ENCODE results near the gene NLRP5.
"Not testable (repeated sequence)": the region's sequence is repeated elsewhere in the genome, so short reads cannot be mapped to it uniquely, and the experiment has no call there.

The NLRP5 gene

GRCh38 chr19:56076498-56076897 is 89.9 kb downstream of the NLRP5 start:
- DNase-seq: peak in 18 of 51 donors; percentile 0 to 45 (median 11)

DNA sequence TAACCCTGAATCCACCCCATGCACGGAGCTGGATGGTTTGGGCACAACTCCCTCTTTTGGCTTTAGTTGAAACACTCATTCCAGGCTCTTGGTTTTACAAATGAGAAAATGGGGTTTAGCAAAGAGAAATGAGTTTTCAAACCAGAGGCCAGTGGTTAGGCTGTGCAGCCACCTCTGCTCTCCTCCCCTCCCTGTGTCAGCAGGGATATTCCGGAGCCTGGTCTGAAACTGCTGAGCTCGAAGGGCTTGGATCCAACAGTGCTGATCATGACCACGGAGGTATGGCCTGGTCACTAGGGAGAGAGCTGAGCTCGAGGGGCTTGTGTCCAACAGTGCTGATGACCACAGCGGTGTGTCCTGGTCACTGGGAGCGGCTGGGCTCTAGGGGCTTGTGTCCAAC is 93.0 kb downstream of the NLRP5 start:
- no peak for DNase-seq

GRCh38 chr19:56080669-56081401 is 94.3 kb downstream of the NLRP5 start:
- DNase-seq: peak in 36 of 51 donors; percentile 2 to 68 (median 31)

DNA sequence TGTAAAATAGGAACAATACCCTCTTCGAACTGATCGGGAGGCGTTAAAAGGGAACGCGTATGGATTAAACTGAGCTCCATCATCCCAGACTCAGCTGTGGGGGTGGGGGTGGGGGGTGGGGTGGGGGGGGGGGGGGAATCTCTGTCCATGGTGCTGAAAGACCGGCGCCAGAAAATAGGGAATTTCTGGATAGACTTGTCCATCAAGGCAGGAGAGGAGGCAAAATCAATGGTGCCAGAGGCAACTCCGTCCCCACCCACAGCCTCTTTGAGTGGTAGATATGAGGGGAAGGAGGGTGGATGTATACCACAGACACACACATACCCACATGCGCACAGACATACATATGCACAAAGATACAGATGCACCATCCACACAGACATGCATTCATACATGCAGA is 97.1 kb downstream of the NLRP5 start:
- no peak for DNase-seq

DNA sequence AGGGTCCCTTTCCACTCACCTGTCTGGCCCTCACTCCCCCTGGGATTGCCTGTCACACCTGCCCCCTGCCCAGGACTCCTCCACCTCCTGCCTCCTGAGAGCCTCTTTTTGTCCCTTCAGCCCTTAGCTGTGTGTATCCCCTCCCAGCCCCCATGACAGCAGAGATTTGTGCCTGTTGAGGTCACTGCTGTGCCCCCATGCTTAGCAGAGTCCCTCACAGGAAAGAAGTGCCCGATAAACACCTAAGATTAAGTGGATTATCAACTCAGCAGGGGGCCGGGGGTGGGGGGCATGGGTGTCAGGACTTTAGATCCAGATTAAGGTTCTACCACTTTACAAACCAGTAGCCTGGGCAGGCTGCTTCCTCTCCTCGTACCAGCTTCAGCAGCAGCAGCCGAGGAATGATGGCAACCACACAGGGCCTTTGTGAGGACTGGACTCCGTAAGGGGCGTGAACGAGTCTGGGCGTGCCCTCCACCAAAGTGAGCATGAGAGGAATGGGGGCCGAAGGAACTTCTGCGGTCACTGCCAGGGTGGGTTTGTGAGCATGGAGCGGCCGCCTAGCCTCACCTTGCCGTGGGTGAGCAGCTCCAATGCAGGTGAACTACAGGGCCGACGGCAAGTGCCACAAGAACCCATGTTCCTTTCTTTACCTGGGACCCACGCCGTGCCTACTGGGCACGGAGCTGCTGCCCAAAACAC is 98.4 kb downstream of the NLRP5 start:
- DNase-seq: no peak

DNA sequence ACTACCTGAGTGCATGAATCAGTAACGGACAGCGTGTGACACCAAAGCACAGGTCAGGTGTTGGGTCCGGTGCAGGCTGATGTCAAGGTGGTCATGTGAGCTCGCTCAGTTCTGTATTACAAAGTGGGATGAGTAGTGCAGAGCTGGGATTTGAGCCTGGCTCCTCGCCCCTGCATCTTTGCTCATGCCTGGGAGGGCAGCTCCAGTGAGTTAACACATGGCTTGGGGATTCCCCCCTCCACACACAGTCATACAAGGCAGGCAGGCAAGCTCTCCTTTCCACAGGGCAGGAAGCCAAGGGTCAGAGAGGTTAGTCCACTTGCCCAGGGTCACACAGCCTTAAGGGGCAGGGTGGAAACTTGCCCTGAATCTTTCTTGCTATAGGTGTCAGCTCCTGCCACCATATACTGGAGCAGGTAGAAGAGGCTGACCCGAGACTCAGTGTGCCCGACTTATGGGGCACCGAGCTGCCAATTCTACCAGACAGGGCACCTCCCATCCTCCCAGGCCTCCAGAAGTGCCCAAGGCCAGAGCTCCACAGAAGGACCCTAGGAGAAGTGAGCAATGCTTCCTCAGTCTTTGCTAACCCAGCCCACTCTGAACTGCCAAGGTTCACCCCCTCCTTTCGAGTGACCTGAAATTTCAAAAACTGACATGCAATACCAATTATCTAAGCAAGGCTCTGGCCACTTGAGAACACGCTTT is 99.1 kb downstream of the NLRP5 start:
- no peak for DNase-seq

- no peak for DNase-seq
Observed at GRCh38 chr19:56086671-56087430, 100.3 kb downstream of the NLRP5 start.

GRCh38 chr19:56087647-56088496 is 101.3 kb downstream of the NLRP5 start:
- DNase-seq: no peak

- DNase-seq: no peak
Observed at GRCh38 chr19:56088497-56089215, 102.1 kb downstream of the NLRP5 start.

DNA sequence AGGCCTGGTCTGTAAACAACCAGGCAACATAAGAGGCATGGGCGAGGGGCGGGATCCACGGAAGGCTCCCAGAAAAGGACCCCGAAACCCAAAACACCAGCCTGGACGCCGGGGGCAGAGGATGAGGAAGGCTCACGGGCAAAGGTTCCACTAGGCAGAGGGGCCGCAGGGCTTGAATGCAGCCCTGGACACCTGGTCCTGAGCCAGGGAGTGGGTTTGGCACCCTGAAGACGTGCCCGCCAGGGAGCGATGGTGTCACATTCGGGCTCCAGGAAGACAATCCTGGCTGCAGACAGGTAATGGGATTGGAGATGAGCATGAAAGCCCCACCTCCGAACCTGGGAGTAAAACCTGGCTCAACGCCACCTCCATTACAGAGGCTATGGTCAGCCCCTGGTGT is 102.8 kb downstream of the NLRP5 start:
- no peak for DNase-seq

DNA sequence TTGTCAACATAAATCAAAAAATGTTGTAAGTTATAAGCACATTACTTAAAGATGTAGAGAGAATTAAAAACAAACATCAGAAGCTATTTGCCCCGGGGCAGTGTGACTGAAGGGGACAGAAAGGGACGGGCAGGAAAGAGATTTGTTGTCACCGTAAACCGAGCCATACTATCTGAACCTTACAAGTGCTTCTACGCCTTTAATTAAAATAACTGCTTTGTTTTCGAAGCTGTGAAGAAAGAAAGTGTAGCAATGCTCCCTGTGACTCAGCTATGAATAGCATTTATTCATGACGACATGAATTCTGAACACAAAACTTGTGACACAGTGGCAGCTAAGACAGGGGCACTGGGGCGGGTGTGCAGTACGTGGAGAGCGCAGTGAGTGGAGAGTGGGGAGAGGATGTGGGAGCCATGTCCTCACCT is 104.5 kb downstream of the NLRP5 start:
- peak in 11 of 51 donors; percentile 5 to 60 (median 27) for DNase-seq

DNA sequence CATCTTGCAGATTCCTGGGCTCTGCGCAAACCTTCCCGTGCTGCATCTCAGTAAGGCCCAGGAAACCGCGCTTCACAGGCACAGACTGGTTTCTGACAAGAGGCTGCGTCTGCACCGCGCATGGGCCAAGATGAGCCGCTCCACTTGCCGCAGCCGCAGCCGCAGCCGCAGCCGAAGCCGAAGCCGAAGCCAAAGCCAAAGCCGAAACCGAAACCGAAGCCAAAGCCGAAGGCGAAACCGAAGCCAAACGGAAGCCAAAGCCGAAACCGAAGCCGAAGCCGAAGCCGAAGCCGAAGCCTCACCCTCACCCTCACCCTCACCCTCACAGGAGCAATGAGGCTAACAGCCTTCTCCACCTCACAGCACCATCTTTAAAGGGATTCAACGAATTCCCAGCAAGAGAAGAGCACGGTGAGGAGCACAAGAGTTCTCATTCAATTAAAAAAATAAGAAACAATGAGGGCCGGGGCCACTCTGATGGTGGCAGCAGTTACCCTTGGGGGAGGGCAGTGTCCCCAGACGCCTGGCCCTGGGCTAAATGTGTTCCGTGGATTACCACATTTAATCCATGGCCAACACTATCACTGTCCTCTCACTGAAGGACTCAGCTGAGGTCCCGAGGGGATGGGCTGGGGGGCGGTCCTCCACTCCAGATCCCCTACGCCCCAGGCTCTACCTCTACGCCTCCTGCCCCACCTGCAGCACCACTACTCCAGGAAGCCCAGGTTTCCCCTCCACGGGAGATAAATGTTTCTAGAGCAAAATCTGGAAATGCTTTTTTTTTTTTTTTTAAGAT is 105.4 kb downstream of the NLRP5 start:
- no peak for DNase-seq

DNA sequence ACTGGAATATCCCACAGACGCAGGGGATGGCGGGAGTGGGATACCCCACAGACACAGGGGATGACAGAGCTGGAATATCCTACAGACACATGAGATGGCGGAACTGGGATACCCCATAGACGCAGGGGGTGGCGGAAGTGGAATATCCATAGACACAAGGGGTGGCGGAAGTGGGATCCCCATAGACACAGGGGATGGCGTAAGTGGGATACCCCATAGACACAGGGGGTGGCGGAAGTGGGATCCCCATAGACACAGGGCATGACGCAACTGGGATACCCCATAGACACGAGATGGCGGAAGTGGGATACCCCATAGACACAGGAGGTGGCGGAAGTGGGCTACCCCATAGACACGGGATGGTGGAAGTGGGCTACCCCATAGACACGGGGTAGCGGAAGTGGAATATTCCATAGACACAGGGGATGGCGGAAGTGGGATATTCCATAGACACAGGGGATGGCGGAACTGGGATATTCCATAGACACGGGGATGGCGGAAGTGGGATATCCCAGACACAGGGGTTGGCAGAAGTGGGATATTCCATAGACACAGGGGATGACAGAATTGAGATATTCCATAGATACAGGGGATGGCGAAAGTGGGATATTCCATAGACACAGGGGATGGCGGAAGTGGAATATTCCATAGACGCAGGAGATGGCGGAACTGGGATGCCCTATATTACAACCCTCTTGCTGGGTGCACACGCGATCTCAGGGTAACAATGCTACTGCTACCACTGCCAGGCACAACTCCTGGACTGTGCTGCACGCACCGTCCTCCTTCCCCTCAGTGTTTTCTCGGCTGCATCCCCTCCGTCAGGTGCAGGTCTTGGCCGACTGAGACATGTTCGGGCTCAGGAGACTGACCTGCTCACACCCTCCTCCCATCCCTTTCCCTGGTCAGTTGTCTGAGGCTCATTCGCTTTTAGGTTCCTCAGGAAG is 106.4 kb downstream of the NLRP5 start:
- DNase-seq: no peak

- no peak for DNase-seq
Observed at GRCh38 chr19:56094449-56094848, 107.9 kb downstream of the NLRP5 start.

GRCh38 chr19:56096665-56097064 is 110.1 kb downstream of the NLRP5 start:
- DNase-seq: no peak

GRCh38 chr19:56097306-56097705 is 110.7 kb downstream of the NLRP5 start:
- DNase-seq: no peak

- DNase-seq: no peak
Observed at GRCh38 chr19:56097776-56098175, 111.2 kb downstream of the NLRP5 start.

GRCh38 chr19:56098237-56098636 is 111.7 kb downstream of the NLRP5 start:
- DNase-seq: not testable (repeated sequence)

All from hypothalamus (tissue), 51 donors.